ENCODE results near the gene CORO7.

CORO7 gene

DNA sequence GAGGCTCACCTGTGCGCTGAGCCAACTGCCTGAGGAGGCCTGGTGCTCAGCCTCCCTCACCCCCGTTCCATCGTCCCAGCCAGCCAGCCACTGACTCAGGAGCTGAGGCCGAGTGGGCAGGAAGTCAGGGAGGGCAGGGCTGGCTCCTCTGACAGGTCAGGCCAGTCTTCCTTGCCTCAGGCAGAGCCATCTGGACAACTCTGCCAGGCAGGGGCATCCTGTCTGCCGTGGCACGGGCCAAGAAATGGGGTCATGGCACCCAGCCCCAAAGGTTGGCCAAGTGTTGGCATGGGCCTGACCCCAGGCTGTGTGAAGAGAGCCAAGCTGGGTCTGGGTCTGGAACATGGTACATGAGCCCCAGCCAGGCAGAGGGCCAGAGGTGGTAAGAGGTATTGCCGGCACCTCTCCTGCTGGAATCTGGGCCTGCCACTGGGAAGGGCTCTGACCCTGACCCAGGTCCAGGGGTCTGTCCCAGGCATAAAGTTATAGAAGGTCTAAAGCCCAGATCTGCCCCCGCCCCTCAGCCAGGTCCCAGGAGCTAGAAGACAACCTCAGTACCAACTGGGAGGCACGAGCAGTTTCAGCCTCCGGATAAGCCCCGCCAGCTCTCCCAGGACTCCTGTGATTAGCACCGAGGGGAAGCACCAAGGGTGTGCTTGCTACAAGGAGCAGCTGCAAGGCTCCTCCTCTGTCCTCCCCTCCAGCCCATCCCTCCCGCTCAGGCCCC lies 47.2 kb downstream of the CORO7 start:
- no peak for DNase-seq

DNA sequence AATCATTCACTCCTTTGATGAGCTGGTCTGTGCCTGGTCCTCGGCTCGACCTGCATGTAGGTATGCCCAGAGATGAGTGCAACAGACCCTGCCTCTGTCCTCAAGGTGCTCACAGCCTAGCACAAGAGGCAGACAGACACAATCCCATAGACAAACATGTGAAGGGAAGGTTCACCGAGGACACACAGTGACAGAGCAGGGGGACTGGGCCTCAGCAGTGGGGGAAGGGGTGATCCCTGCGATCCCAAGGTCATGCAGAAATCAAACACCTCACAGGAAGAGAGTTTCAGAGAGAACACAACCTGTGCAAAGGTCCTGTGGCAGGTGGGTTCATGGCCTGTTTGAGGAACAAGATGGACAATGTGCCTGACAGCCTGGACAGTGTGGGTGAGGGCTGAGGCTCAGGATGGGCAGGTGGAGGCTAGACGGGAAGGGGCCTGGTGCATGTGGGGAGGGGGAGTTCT lies 49.0 kb downstream of the CORO7 start:
- DNase-seq: no peak

DNA sequence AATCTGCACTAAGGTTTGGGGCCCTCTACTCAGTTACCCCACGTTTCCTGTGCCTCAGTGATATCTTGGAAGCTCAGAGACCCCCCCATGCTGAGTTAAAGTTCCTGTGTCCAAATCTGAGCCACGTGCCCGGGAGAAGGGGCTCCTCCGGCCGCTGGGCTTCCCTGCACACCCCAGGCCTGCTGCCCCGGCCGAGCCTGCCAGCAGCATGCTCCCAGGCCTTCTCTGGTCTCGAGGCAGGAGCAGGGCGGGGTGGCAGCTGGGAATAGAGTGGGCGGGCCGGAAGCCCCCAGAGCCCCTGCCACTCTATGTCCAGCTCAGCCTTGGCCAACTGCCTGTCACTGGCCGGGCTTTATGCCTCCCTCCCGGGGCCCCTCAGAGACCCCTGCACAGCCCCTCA lies 50.4 kb downstream of the CORO7 start:
- no peak for DNase-seq

DNA sequence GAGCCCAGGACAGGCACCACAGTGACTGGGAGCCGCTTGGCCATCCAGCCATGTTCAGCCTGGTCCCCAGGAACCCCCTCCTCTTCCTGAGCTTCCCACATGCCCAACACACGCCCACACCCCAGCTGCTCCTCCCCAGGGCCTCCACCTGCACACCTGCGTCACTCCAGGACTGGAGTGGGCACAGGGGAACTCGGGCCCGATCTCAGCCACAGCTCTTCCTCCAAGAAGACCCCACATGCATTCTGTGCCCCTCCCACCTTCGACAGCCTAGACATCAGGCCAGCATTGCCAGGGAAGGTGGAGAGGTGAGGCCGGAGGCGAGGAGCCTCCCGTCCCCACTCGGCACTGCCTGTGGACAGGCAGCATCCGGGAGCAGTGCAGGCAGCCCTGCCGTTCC lies 50.8 kb downstream of the CORO7 start:
- DNase-seq: no peak

DNA sequence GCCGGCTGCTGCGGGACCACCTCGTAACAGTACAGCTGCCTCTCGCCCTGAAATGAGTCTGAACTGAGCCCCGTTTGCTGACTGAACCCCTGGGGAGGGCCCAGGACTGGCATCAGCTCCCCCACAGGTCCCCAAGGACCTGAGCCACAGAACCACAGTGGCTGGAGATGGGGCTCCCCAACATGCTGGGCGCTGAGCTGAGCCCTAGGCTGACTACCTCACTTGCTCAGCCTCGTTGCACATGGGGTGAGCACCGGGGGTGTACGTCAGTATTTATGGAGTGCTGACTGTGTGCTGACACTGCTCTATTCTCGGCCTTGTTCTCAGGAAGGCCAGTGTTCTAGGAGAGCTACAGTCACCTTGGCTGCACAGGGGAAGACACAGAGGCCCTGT lies 51.4 kb downstream of the CORO7 start:
- no peak for DNase-seq

DNA sequence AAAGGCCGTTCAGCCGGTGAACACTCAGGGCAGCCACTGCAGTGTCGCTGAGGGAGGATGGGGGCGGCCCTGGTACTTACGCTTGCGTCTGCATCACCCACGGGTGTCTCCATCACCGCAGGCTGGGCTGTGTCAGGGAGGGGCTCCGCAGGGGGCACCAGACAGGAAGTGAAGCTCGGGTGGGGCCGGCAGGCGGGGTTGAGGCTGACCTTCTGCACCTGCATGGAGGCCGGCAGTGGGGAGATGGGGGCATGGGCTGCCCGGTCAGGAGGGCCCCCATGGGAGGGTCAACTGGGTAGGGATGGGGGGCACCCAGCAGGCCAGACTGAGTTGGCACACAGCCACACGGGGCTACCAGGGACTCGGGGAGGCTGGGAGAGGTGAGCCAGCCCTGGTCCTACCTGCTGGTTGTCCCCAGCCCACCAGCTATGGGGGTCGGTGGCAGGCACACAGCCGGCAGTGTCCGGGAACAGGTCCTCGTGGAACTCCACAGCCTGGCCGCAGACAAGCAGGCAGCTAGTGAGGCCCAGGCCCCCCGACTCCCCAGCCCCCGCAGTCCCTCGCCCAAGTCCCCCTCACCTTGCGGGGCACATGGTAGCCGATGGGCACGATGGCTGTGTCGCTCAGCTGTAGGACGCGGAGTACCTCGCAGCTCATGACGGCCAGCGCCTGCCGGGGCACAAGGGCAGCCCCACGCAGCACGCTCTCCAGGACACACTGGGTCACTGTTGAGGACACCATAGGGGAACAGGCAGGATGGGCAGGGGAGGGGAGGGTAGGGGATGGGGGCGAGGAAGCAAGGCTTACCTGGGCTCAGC lies 52.0 kb downstream of the CORO7 start:
- DNase-seq: no peak

DNA sequence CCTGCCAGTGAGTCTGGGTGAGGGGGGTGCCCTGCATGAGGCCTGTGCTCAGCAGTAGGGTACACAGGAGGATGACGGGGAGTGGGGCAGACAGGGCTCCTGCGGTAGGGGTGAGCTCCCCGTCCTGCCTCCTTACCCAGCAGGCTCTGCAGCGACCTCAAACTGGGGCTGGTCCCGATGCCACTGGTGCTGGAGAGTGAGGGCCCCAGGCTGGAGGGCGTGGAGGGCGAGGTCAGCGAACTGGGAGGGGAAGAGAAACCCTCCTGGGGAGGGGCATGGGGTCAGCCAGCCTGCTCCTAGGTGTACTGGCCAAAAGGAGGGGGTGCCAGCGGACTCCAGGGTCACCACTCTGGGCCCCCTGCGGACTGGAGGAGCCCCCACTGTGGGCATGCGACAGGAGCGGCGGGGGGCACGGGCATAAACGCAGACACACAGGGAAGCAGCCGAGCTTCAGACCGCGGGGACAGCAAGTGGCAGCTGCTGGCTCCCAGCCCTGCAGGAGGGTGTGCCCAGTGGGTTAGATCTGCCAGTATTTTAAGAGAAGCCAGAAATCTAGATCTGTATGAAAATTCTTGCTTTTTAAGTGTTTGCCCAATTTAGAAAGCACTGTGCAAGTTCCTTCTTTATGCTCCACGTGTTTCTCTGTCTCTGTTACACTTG lies 53.8 kb downstream of the CORO7 start:
- no peak for DNase-seq

DNA sequence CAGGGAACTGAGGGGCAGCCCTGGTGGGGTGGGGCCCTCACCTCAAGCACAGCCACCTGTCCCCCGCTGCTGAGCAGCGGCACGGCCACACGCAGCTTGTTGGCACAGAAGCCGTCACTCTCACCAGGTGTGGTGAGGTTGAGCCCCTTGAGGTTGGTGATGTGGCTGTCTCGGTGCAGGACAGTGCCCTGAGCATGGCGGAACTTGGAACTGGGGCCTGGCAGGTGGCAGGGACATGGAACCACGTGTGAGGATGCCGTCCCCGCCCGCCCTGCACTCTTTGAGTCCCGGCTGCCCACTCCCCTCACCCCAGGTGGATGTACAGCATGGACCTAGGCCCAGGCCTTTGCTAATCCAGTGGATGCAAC lies 54.5 kb downstream of the CORO7 start:
- no peak for DNase-seq

DNA sequence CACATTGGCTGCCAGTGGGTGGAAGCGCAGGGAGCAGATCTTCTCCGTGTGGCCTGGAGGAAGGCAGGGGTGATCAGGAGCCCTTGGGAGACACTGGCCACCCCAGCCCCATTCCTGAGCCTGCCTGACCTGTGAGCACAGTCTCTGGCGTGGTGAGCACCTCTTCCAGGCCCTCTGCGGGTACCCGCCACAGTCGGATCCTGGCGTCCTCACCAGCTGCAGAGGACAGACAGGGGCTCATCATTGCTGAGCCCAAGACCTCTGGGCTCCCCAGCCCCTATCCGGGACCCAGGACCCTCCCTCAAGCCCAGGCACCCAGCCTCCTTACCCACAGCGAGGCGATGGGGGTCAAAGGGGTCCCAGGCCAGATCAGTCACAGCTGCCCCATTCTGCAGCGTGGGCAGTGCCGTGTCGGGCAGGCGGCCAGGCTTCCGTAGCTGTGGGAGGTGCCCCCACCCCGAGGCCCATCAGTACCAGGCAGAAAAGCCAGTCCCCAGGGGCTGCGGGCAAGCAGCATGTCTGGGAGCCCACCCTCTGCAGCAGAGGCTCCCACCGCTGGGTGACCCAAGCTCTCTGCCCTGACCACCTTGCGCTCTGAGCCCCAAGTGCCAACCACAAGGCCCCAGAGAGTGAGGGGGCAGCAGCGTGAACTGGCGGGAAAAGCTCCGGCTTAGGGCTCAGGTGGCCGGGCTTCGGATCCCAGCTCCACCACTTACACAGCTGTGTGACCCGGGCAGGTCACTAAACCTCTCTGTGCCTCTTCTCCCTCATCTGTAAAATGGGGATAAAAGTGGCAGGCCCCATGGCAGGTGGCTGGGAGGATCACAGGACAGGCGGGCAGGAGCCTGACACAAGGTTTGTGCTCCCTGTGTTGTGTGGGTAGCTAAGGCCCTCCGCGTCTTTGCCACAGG lies 55.1 kb downstream of the CORO7 start:
- DNase-seq: no peak

DNA sequence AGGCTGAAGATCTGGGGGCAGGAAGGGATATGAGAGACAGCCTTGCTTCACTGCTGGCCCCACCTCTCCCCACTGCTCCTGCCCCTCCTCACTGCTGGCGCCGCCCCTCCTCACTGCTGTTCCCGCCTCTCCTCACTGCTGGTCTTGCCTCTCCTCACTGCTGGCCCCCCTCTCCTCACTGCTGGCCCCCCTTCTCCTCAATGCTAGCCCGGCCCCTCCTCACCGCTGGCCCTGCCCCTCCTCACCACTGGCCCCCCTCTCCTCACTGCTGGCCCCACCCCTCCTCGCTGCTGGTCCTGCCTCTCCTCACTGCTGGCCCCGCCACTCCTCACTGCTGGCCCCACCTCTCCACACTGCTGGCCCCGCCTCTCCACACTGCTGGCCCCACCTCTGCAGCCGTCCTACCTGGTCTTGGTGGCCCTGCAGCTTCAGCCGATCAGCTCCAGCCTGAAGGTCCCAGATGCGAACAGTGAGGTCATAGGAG lies 55.8 kb downstream of the CORO7 start:
- DNase-seq: no peak

DNA sequence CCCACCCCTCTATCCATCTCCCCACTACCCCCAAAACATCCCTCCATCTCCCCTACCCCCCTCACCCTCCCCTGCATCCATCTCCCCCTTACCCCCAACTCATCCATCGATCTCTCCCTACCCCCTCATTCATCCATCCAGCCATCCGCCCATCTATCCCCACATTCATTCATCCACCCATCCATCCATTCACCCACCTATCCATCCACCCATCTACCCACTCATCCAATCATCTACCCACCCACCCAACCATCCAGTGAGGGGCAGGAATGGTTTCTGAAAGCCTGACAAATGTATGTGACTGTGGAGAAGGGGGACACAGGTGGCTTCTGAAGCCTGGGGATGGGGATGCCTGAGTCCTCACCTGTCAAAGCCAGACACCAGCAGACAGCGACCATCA lies 56.5 kb downstream of the CORO7 start:
- no peak for DNase-seq

DNA sequence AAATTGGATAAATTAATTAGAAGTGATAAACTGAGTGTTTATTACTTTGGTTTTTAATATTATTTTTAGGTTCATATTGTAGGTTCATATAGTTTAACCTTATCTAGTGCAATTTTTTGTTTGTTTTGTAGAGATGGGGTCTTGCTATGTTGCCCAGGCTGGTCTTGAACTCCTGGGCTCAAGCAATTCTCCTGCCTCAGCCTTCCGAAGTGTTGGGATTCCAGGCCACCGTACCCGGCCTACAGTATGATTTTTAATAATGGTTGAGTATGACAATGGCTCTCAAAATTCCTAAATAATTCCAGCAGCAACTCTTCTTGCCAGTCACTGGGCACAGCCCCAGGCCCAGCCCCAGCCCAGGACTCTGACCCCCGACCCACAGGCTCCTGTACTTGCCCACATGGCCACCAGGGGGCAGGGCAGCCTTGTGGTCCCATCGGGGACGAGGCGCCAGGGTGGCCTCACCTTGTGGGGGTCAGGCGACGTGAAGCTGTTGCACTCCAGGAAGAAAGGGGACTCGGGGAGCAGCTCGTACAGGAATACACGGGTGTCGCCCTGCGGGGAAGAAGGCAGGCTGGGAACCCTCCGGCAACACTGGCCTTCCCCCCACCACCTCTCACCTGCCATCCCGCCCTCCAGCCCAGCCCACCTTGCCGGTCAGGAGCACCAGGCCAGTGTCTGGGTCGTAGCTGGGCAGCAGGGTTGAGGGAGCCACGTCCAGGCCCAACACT lies 57.4 kb downstream of the CORO7 start:
- DNase-seq: no peak

DNA sequence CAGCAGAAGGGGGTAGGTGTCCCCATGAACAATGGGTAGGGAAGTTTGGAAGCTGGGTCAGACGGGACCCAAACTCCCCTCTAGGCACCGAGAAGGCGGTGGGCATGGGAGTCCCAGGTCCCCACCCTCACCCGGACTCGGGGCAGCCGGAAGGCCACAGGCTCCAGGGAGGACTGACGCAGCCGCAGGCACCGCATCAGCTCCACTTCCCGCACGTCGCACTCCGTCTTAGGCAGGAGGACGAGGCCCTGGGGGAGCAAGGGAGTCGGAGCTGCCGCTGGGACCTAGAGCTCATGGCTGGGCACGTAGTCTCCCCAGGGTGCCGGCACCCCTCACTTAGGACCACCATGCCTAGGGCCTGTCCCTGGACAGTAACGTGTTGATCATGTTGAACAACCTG lies 58.2 kb downstream of the CORO7 start:
- no peak for DNase-seq

DNA sequence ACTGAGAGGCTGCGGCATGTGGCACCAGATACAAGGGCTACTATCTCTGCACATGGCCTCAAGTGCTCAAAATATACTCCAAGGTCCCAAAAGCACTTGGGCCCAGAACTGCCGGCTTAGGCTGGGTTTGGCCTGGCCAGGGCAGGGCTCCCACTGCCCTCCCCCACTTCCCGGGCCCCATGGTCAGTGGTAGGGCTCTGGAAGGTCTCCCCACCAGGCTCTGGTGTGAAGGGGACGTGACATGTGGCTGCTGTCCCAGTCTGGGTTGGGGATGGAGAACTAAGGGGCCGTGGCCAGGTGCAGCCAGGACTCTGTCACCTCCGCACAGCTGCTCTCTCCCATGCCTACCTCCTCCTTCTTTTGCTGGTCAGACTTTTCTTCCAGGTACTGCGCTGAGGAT lies 59.6 kb downstream of the CORO7 start:
- no peak for DNase-seq

DNA sequence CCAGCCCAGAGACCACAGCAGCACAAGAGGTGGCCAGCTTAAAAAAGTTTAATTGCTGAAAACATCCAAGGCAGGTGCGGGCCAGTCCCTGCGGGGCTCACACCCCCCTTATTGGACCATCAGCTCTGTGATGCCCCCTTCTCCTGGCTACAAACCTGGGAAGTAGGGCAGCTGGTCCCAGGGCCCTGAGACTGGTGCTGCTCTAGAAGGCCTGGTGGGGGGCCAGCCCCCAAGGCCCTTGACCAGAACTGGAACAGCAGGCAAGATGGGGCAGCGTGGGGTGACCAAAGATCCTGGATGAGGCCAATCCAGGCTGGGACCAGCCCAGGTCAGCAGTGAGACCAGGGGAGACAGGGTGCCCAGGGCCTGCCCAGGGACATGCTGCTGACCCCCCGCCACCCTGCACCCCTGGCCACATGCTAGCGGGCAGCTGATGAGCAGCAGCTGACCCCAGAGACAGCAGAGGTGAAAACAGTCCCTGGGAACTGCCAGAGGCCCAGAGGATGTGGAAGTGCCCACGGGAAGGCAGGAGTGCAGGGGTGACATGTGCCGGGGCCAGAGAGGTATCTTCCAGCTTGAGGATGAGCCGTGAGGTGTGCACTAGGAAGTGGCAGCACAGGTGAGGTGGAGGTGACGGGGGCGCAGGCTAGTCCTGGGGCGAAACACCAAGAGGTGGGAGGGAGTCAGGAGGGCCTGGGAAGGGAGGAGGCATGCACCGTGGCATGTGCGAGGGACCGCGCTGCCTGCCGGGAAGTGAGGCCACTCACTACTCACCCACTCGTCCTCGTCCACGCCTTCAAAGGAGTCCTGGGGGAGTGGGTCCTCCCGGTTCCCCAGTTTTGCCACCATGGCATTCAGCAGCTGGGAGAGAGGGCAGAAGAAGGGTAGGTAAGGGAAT lies 61.6 kb downstream of the CORO7 start:
- no peak for DNase-seq

DNA sequence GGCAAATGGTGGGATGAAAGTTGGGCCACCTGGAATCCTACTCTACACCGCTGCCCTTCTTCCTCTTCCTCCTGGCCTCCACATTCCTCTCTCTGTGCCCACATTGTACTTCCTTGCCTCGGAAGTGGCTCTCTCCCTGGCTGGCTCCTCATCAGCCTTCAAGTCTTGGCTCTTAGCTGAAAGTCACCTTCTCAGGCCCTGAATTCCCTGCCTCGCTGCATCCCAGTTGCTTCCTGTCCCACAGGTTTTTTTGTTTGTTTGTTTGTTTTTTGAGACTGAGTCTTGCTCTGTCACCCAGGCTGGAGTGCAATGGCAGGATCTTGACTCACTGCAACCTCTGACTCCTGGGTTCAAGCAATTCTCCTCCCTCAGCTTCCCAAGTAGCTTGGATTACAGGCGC lies 62.7 kb downstream of the CORO7 start:
- DNase-seq: no peak

DNA sequence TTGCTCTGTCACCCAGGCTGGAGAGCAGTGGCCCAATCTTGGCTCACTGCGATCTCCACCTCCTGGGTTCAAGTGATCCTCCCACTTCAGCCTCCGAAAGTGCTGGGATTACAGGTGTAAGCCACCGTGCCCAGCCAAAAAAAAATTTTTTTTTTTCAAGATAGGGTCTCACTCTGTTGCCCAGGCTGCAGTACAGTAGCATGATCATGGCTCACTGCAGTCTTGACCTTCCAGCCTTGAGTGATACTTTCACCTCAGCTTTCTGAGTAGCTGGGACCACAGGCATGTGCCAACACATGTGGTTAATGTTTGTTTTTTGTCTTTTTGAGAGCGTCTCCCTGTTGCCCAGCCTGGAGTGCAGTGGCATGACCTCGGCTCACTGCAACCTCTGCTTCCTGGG lies 63.6 kb downstream of the CORO7 start:
- DNase-seq: no peak

DNA sequence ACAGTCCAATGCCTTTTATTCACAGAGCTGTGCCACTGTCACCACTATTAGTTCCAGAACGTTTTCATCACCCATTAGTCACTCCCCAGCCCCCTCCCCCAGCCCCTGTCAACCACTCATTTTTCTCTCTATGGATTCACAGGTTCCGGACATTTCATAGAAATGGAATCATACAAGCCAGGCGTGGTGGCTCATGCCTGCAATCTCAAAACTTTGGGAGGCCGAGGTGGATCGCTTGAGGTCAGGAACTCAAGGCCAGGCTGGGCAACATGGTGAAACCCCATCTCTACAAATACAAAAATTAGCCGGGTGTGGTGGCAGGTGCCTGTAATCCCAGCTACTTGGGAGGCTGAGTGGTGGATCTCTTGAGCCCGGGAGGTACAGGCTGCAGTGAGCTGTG lies 64.5 kb downstream of the CORO7 start:
- DNase-seq: no peak

DNA sequence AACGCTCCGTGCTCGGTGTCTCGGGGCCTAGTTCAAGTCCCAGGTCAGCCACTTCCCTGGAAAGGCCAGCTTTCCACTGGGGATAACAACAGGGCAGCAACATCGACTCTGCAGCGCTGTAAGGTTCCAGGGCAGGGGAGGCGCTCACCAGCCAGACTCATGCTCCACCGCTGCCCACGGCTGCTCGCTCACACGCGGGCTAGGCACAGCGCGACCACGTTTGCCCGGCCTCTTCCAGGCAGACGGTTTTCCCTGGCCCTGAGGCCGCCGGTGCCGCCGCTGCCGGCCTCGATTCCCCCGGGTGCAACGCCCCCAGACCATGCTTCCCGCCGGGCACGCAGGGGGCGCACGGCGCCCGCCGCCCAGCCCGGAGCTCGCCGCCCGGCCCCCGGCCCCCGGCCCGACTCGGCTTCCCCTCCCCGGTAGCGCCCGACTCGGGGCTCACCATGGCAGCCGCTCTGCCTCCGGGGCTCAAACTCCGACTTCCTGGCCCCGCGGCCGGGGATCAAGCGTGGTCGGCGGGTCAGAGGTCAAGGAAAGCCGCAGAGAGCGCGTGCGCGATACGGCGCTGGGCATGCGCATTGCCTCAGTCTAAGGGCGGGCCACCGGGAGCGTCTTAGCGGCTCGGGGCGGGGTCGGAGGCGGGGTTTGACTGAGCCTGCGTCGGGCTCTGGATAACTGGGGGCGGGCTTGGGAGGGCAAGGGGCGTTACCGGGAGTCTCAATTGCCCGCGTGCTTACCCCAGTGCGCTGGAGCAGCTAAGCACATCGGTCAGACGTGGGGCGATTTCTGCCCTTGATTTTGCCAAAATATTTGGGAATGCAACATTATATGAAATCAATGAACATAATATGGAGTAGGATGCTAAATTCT lies 65.4 kb downstream of the CORO7 start, which contains the start of gene PAM16:
PAM16 (minus strand) TSS at position 535 of the 873 bp plus-strand sequence; CDS start at position 448, 87 bp downstream.
- peak; percentile 76 to 80 for DNase-seq

DNA sequence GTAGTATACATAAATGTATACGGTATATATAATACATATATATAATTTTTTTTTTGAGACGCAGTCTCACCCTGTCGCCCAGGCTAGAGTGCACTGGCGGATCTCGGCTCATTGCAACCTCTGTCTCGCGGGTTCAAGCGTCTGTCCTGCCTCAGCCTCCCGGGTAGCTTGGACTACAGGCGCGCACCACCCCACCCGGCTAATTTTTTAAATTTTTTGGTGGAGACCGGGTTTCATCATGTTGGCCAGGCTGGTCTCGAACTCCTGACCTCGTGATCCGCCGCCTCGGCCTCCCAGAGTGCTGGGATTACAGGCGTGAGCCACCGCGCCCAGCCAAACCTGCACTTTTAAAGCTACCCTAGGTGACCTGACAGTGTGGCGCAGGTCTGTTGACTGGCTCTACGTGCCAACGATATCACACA lies 66.0 kb downstream of the CORO7 start:
- DNase-seq: no peak
